SK-N-SH (cell line): ENCODE results near the gene ATP5F1D. TPM values are rescaled to one million over a fixed set of nuclear protein-coding genes. Genes with fewer than 3 reads are reported as not detected.

Experiments used
- CTCF ChIA-PET: fragments of 300-600, 350-600 bp; formaldehyde crosslinking; extraction: SDS; loops from one replicate; lab custom pipeline; 2021; lab: Yijun Ruan, JAX
- POLR2A ChIA-PET: fragments of 350-600 bp; sonication (Branson Sonifier 250); formaldehyde crosslinking; extraction: SDS; loops from one replicate; lab custom pipeline; 2020; ENCODE audit warnings: antibody characterized with exemption, inconsistent platforms; lab: Yijun Ruan, JAX
- DNase-seq: peaks from one replicate; pipeline ENCODE4 v3.0.0; 2012
- H2AFZ ChIP-seq: fragments of 200-600 bp; sonication (generic); 2 replicates; pipeline ENCODE4 v1.8.1; 2016; ENCODE audit warnings: antibody characterized with exemption, mild to moderate bottlenecking, low read depth
- H3F3A ChIP-seq: fragments of 200-600 bp; sonication (generic); replicated peaks from 2 replicates; pipeline ENCODE3; 2016; ENCODE audit warnings: antibody characterized with exemption, mild to moderate bottlenecking; ENCODE audit not compliant: insufficient read depth
- H3K27ac ChIP-seq, 2 experiments: fragments of 200-500 bp in 1 of 2; fragments of 200-600 bp in 1 of 2; sonication (Bioruptor generic) in 1 of 2; sonication (generic), shearing (Covaris generic) in 1 of 2; 2 replicates each; pipeline versions ENCODE4 v1.5.1 to v1.6.1; 2014 to 2016; ENCODE audit warnings: low read depth in 2 of 2, inconsistent platforms in 1 of 2, low read length in 1 of 2, mild to moderate bottlenecking in 1 of 2, mixed read lengths in 1 of 2
- H3K27me3 ChIP-seq: fragments of 200-600 bp; sonication (generic), shearing (Covaris generic); 2 replicates; pipeline ENCODE4 v1.6.1; 2016; ENCODE audit warnings: mixed run types; ENCODE audit not compliant: insufficient read depth
- H3K36me3 ChIP-seq, 2 experiments: fragments of 200-500 bp in 1 of 2; fragments of 200-600 bp in 1 of 2; sonication (Bioruptor generic) in 1 of 2; sonication (generic) in 1 of 2; replicated peaks in 1 of 2; 2 replicates each; pipeline versions ENCODE3 to v1.5.1; 2014 to 2016; ENCODE audit warnings: low read length in 1 of 2, mild to moderate bottlenecking in 1 of 2; ENCODE audit not compliant: insufficient read depth in 2 of 2, control insufficient read depth in 1 of 2
- H3K4me1 ChIP-seq, 2 experiments: fragments of 200-500 bp in 1 of 2; fragments of 200-600 bp in 1 of 2; sonication (Bioruptor generic) in 1 of 2; sonication (generic), shearing (Covaris generic) in 1 of 2; 2 replicates each; pipeline versions ENCODE4 v1.5.1 to v1.6.1; 2014 to 2016; ENCODE audit warnings: low read depth in 1 of 2, low read length in 1 of 2, mixed run types in 1 of 2; ENCODE audit not compliant: insufficient read depth in 2 of 2, control insufficient read depth in 1 of 2
- H3K4me2 ChIP-seq: fragments of 200-600 bp; sonication (generic), shearing (Covaris generic); 2 replicates; pipeline ENCODE4 v1.6.1; 2017; ENCODE audit warnings: mixed run types
- H3K4me3 ChIP-seq, 2 experiments: fragments of 200-500 bp in 1 of 2; fragments of 200-600 bp in 1 of 2; sonication (Bioruptor generic) in 1 of 2; sonication (generic), shearing (Covaris generic) in 1 of 2; 2 replicates each; pipeline versions ENCODE4 v1.5.1 to v1.8.1; 2014 to 2016; ENCODE audit warnings: low read depth in 2 of 2, inconsistent platforms in 1 of 2, low read length in 1 of 2, mild to moderate bottlenecking in 1 of 2, mixed read lengths in 1 of 2, moderate library complexity in 1 of 2
- H3K79me2 ChIP-seq: fragments of 200-600 bp; sonication (generic); 2 replicates; pipeline ENCODE4 v1.8.1; 2017; ENCODE audit warnings: mild to moderate bottlenecking; ENCODE audit not compliant: insufficient read depth
- H3K9ac ChIP-seq: fragments of 200-600 bp; sonication (generic); 2 replicates; pipeline ENCODE4 v1.6.1; 2017; ENCODE audit warnings: mixed run types
- H3K9me2 ChIP-seq: fragments of 200-600 bp; sonication (generic); 2 replicates; pipeline ENCODE4 v1.6.1; 2017; ENCODE audit warnings: mixed run types
- H3K9me3 ChIP-seq: fragments of 200-600 bp; sonication (generic); 2 replicates; pipeline ENCODE4 v1.6.1; 2017; ENCODE audit warnings: mixed run types, mild to moderate bottlenecking, moderate library complexity
- H4K20me1 ChIP-seq: fragments of 200-600 bp; sonication (generic); 2 replicates; pipeline ENCODE4 v1.6.1; 2017; ENCODE audit warnings: mild to moderate bottlenecking, mixed run types; ENCODE audit not compliant: insufficient read depth
- CHD2 ChIP-seq: fragments of 150-350 bp; IDR thresholded peaks from 2 replicates; pipeline ENCODE4 v1.6.1; 2018; ENCODE audit warnings: low read length; ENCODE audit not compliant: partially characterized antibody
- CTCF ChIP-seq: fragments of 200-600 bp; sonication (generic); IDR thresholded peaks from 2 replicates; pipeline ENCODE4 v1.6.1; 2017; ENCODE audit warnings: antibody characterized with exemption, mild to moderate bottlenecking, moderate library complexity
- EP300 ChIP-seq, 2 experiments: IDR thresholded peaks; 2 replicates each; pipeline versions ENCODE4 v1.4.0 to v1.6.1; 2012; ENCODE audit warnings: borderline replicate concordance in 1 of 2, low read depth in 1 of 2, low read length in 1 of 2
- EZH2phosphoT487 ChIP-seq: fragments of 200-600 bp; sonication (generic); IDR thresholded peaks from 2 replicates; pipeline ENCODE4 v1.6.1; 2017; ENCODE audit warnings: low read depth, mixed run types, mild to moderate bottlenecking, antibody characterized with exemption, moderate library complexity, borderline replicate concordance
- FOSL2 ChIP-seq: IDR thresholded peaks from 2 replicates; pipeline ENCODE4 v1.4.0; 2012; ENCODE audit warnings: low read depth, mild to moderate bottlenecking, moderate library complexity, borderline replicate concordance
- FOXJ3 ChIP-seq: sonication (generic); formaldehyde crosslinking; IDR thresholded peaks from 2 replicates; pipeline ENCODE4 v1.5.1; 2020; ENCODE audit warnings: mild to moderate bottlenecking, missing genetic modification reagents
- FOXM1 ChIP-seq: IDR thresholded peaks from 2 replicates; pipeline ENCODE4 v1.4.0; 2012; ENCODE audit warnings: low read depth, mild to moderate bottlenecking
- GABPA ChIP-seq: IDR thresholded peaks from 2 replicates; pipeline ENCODE4 v1.4.0; 2012; ENCODE audit warnings: low read depth, mild to moderate bottlenecking
- JUND ChIP-seq: IDR thresholded peaks from 2 replicates; pipeline ENCODE4 v1.4.0; 2012
- MAX ChIP-seq: IDR thresholded peaks from 2 replicates; pipeline ENCODE4 v1.4.0; 2012; ENCODE audit warnings: low read depth
- MEF2A ChIP-seq: IDR thresholded peaks from 2 replicates; pipeline ENCODE4 v1.4.0; 2012; ENCODE audit warnings: low read depth, borderline replicate concordance
- MXI1 ChIP-seq: IDR thresholded peaks from 2 replicates; pipeline ENCODE4 v1.6.1; 2012; ENCODE audit warnings: mild to moderate bottlenecking, low read depth, low read length, improper control_type of control experiment
- NFIC ChIP-seq: IDR thresholded peaks from 2 replicates; pipeline ENCODE4 v1.4.0; 2012; ENCODE audit warnings: borderline replicate concordance
- POLR2AphosphoS5 ChIP-seq: IDR thresholded peaks from 2 replicates; pipeline ENCODE4 v1.6.1; 2012; ENCODE audit warnings: low read depth, low read length
- RAD21 ChIP-seq: IDR thresholded peaks from 2 replicates; pipeline ENCODE4 v1.6.1; 2012; ENCODE audit warnings: mild to moderate bottlenecking, low read length
- RCOR1 ChIP-seq: fragments of 150-350 bp; IDR thresholded peaks from 2 replicates; pipeline ENCODE4 v1.6.1; 2017; ENCODE audit warnings: antibody characterized with exemption, low read length
- RFX5 ChIP-seq: IDR thresholded peaks from 2 replicates; pipeline ENCODE4 v1.6.1; 2012; ENCODE audit warnings: mild to moderate bottlenecking, improper control_type of control experiment, low read length
- SMC3 ChIP-seq: IDR thresholded peaks from 2 replicates; pipeline ENCODE4 v1.6.1; 2012; ENCODE audit warnings: low read depth, low read length, improper control_type of control experiment
- TAF1 ChIP-seq: IDR thresholded peaks from 2 replicates; pipeline ENCODE4 v1.6.1; 2012; ENCODE audit warnings: low read depth, mild to moderate bottlenecking, low read length, moderate library complexity, borderline replicate concordance
- TCF12 ChIP-seq: IDR thresholded peaks from 2 replicates; pipeline ENCODE4 v1.4.0; 2012
- TEAD4 ChIP-seq: IDR thresholded peaks from 2 replicates; pipeline ENCODE4 v1.4.0; 2012; ENCODE audit warnings: mild to moderate bottlenecking, borderline replicate concordance; ENCODE audit not compliant: insufficient read depth
- USF1 ChIP-seq: IDR thresholded peaks from 2 replicates; pipeline ENCODE4 v1.4.0; 2012; ENCODE audit warnings: low read depth, borderline replicate concordance
- USF2 ChIP-seq: fragments of 150-350 bp; IDR thresholded peaks from 2 replicates; pipeline ENCODE4 v1.6.1; 2017; ENCODE audit warnings: antibody characterized with exemption, low read length, low read depth, borderline replicate concordance
- YY1 ChIP-seq: IDR thresholded peaks from 2 replicates; pipeline ENCODE4 v1.4.0; 2012; ENCODE audit warnings: low read depth, mild to moderate bottlenecking
- WGBS: methylation state at CpG from one replicate; pipeline ENCODE4 v1.1.6; 2017; ENCODE audit warnings: low lambda C conversion rate; 5-methylcytosine and 5-hydroxymethylcytosine counted together
- polyA plus RNA-seq, 3 experiments: library from polyadenylated mRNA; depleted of rRNA; stranded (reverse); fragments of >200 nt; gene quantifications; 2 replicates each; pipeline ENCODE4 v1.2.3, GENCODE V29; 2012

ATP5F1D gene
- polyA plus RNA-seq, 1 of the 3 experiments (the other 2 are of a cell fraction): 226 TPM

- Histone ChIP-seq H3K4me1 (peaks cover 30 to 39% of the 10 kb centered on the region in 2 experiments; a peak in 3 of 4 replicates), H3K9me3 (no peaks in the 10 kb centered on the region), H3F3A (peaks cover 36% of the 10 kb centered on the region), H3K9me2 (no peaks in the 10 kb centered on the region), H3K27me3 (no peaks in the 10 kb centered on the region), H3K27ac (peak overlapping the region; percentile 90 to 92), H4K20me1 (0 out of 2 replicates have a peak, but pooled peaks cover 7% of the 10 kb centered on the region), H3K4me3 (peak overlapping the region; percentile 0 to 33; a peak in 1 of 4 replicates), H3K79me2 (peaks cover 95% of the 10 kb centered on the region), H2AFZ (no peak overlapping the region), H3K9ac (peak overlapping the region; percentile 61), H3K36me3 (peaks cover under 1 to 9% of the 10 kb centered on the region in 2 experiments), H3K4me2 (peak overlapping the region; percentile 79)
- WGBS: 56% methylated on average over 6 of the region's 26 CpGs
- TF ChIP-seq YY1: no peak
- TF ChIP-seq JUND: no peak
- TF ChIP-seq RAD21: no peak; the same call in 1 of the 2 replicates
- TF ChIP-seq CTCF: peak; percentile 23; the same call in 1 of the 2 replicates
- TF ChIP-seq TAF1: no peak
- peak in 1 of 2 experiments; percentile 46; a peak in 2 of 4 replicates for TF ChIP-seq EP300 (IDR thresholded peaks at IDR 0.05; ENCODE audit: borderline replicate concordance in 1 of 2, low read depth in 1 of 2, low read length in 1 of 2)
- TF ChIP-seq TCF12: peak; percentile 23; the same call in 1 of the 2 replicates
- no peak for TF ChIP-seq FOXJ3 (CRISPR knock-in tag)
- TF ChIP-seq NFIC: peak; percentile 51; the same call in 1 of the 2 replicates
- TF ChIP-seq CHD2: no peak
- TF ChIP-seq FOSL2: no peak
- no peak for TF ChIP-seq RFX5
- no peak; the same call in 1 of the 2 replicates for TF ChIP-seq SMC3
- no peak for TF ChIP-seq EZH2phosphoT487
- no peak for TF ChIP-seq USF2
- TF ChIP-seq GABPA: no peak
- TF ChIP-seq RCOR1: no peak; the same call in 1 of the 2 replicates
- TF ChIP-seq TEAD4: no peak
- TF ChIP-seq USF1: no peak
- peak; percentile 15; the same call in 1 of the 2 replicates for TF ChIP-seq POLR2AphosphoS5
- TF ChIP-seq MXI1: peak; percentile 42
- no peak for TF ChIP-seq MAX
- peak; percentile 89; the same call in 1 of the 2 replicates for TF ChIP-seq MEF2A
- TF ChIP-seq FOXM1: no peak
- DNase-seq: peak; percentile 83
- POLR2A ChIA-PET: interaction anchor here (2.7 kb wide), 1 partner anchor 54 kb away, joined by 10 read pairs; the partner anchor contains the start of gene CIRBP
- CTCF ChIA-PET: interaction anchor here (0.6 to 5.5 kb wide), 11 partner anchors 8 to 102 kb away, joined by 3 to 43 read pairs (median 8); partner anchors contain the start of gene ATP5F1D
These were observed 26.5 kb upstream of the ATP5F1D start for GRCh38 chr19:1214862-1215731.
